ENCODE results near the gene TRIM75.
A peak's percentile ranks its signal among the peaks of the same experiment; 100 is the strongest.

Gene TRIM75

GRCh38 chr4:165009493-165010227, 44.0 kb upstream of the TRIM75 start:
- no peak overlapping the region for H2AFZ ChIP-seq (ENCODE audit: low read depth, low read length)
- H3K4me1 ChIP-seq (ENCODE audit: low read length), result no peaks in the 10 kb centered on the region
- no peaks in the 10 kb centered on the region for H4K20me1 ChIP-seq (ENCODE audit: insufficient read depth, low read length)
- H3K36me3 ChIP-seq (replicated peaks; ENCODE audit: low read depth, low read length), result no peaks in the 10 kb centered on the region
- H3K9me3 ChIP-seq (ENCODE audit: insufficient read depth, low read length), result no peaks in the 10 kb centered on the region
- no peak overlapping the region for H3K27ac ChIP-seq (ENCODE audit: low read length)
- H3K79me2 ChIP-seq (ENCODE audit: low read length), result no peaks in the 10 kb centered on the region
- H3K9ac ChIP-seq (ENCODE audit: low read length), result no peak overlapping the region
- H3K4me2 ChIP-seq (ENCODE audit: low read length), result no peak overlapping the region
- TF ChIP-seq EZH2phosphoT487 (IDR thresholded peaks at IDR 0.05; ENCODE audit: low read depth) (no peak), CTCF (IDR thresholded peaks at IDR 0.05; ENCODE audit: low read depth, low read length) (no peak)
- H3K27me3 ChIP-seq (ENCODE audit: low read depth, low read length), result 0 out of 2 replicates have a peak, but pooled peaks cover 9% of the 10 kb centered on the region
- no peak overlapping the region for H3K4me3 ChIP-seq (ENCODE audit: low read length)

GRCh38 chr4:165010487-165010886, 43.2 kb upstream of the TRIM75 start:
- Histone ChIP-seq H3K27ac (ENCODE audit: low read length) (no peak overlapping the region), H3K27me3 (ENCODE audit: low read depth, low read length) (0 out of 2 replicates have a peak, but pooled peaks cover 9% of the 10 kb centered on the region), H3K79me2 (ENCODE audit: low read length) (no peaks in the 10 kb centered on the region), H3K4me2 (ENCODE audit: low read length) (no peak overlapping the region), H4K20me1 (ENCODE audit: insufficient read depth, low read length) (no peaks in the 10 kb centered on the region), H3K9ac (ENCODE audit: low read length) (no peak overlapping the region), H3K4me1 (ENCODE audit: low read length) (no peaks in the 10 kb centered on the region), H3K9me3 (ENCODE audit: insufficient read depth, low read length) (no peaks in the 10 kb centered on the region), H3K36me3 (replicated peaks; ENCODE audit: low read depth, low read length) (no peaks in the 10 kb centered on the region), H2AFZ (ENCODE audit: low read depth, low read length) (no peak overlapping the region), H3K4me3 (ENCODE audit: low read length) (no peak overlapping the region)
- no peak for TF ChIP-seq EZH2phosphoT487 (IDR thresholded peaks at IDR 0.05; ENCODE audit: low read depth)
- no peak for TF ChIP-seq CTCF (IDR thresholded peaks at IDR 0.05; ENCODE audit: low read depth, low read length)

GRCh38 chr4:165010991-165011390, 42.7 kb upstream of the TRIM75 start:
- TF ChIP-seq EZH2phosphoT487 (IDR thresholded peaks at IDR 0.05; ENCODE audit: low read depth), result no peak
- TF ChIP-seq CTCF (IDR thresholded peaks at IDR 0.05; ENCODE audit: low read depth, low read length), result no peak
- 0 out of 2 replicates have a peak, but pooled peaks cover 9% of the 10 kb centered on the region for H3K27me3 ChIP-seq (ENCODE audit: low read depth, low read length)
- no peak overlapping the region for H3K4me3 ChIP-seq (ENCODE audit: low read length)
- H3K4me1 ChIP-seq (ENCODE audit: low read length), result no peaks in the 10 kb centered on the region
- no peak overlapping the region for H3K27ac ChIP-seq (ENCODE audit: low read length)
- no peak overlapping the region for H3K9ac ChIP-seq (ENCODE audit: low read length)
- H3K9me3 ChIP-seq (ENCODE audit: insufficient read depth, low read length), result no peaks in the 10 kb centered on the region
- H3K79me2 ChIP-seq (ENCODE audit: low read length), result no peaks in the 10 kb centered on the region
- H2AFZ ChIP-seq (ENCODE audit: low read depth, low read length), result 0 out of 2 replicates have a peak overlapping the region, but pooled peaks have one; percentile 6
- no peaks in the 10 kb centered on the region for H3K36me3 ChIP-seq (replicated peaks; ENCODE audit: low read depth, low read length)
- H3K4me2 ChIP-seq (ENCODE audit: low read length), result no peak overlapping the region
- no peaks in the 10 kb centered on the region for H4K20me1 ChIP-seq (ENCODE audit: insufficient read depth, low read length)

- Histone ChIP-seq H2AFZ (ENCODE audit: low read depth, low read length) (no peak overlapping the region), H3K4me1 (ENCODE audit: low read length) (no peaks in the 10 kb centered on the region), H3K27ac (ENCODE audit: low read length) (no peak overlapping the region), H3K9me3 (ENCODE audit: insufficient read depth, low read length) (no peaks in the 10 kb centered on the region), H3K4me3 (ENCODE audit: low read length) (no peak overlapping the region), H3K4me2 (ENCODE audit: low read length) (no peak overlapping the region), H4K20me1 (ENCODE audit: insufficient read depth, low read length) (no peaks in the 10 kb centered on the region), H3K9ac (ENCODE audit: low read length) (no peak overlapping the region), H3K36me3 (replicated peaks; ENCODE audit: low read depth, low read length) (no peaks in the 10 kb centered on the region), H3K79me2 (ENCODE audit: low read length) (no peaks in the 10 kb centered on the region), H3K27me3 (ENCODE audit: low read depth, low read length) (0 out of 2 replicates have a peak, but pooled peaks cover 9% of the 10 kb centered on the region)
- TF ChIP-seq EZH2phosphoT487 (IDR thresholded peaks at IDR 0.05; ENCODE audit: low read depth) (no peak), CTCF (IDR thresholded peaks at IDR 0.05; ENCODE audit: low read depth, low read length) (no peak)
These were observed 42.3 kb upstream of the TRIM75 start for GRCh38 chr4:165011403-165011802.

All from OCI-LY3 (cell line).